GM23338 (cell line): Measurements from ENCODE around the gene SCO2. TPM values are rescaled to one million over a fixed set of nuclear protein-coding genes. Genes with fewer than 3 reads are reported as not detected.
A peak's percentile ranks its signal among the peaks of the same experiment; 100 is the strongest.

ENCODE experiments used
- ATAC-seq: fragments of 200-7000 bp; cut with Tn5 transposase; 3 replicates; pipeline ENCODE4 v1.9.1; 2020
- DNase-seq: peaks from one replicate; pipeline ENCODE4 v3.0.0-alpha.2; 2015; ENCODE audit warnings: low spot score
- H2AFZ ChIP-seq: fragments of 200-600 bp; sonication (generic); 2 replicates; pipeline ENCODE4 v1.8.0; 2016; ENCODE audit warnings: antibody characterized with exemption, mild to moderate bottlenecking, moderate library complexity
- H3F3A ChIP-seq: fragments of 200-600 bp; sonication (generic); replicated peaks from 2 replicates; pipeline ENCODE4 v1.8.0; 2017; ENCODE audit warnings: antibody characterized with exemption, mixed run types, low read depth
- H3K27ac ChIP-seq: fragments of 200-600 bp; sonication (generic); 2 replicates; pipeline ENCODE4 v1.6.1; 2016; ENCODE audit warnings: low read depth
- H3K27me3 ChIP-seq: fragments of 200-600 bp; sonication (generic); 2 replicates; pipeline ENCODE4 v1.8.0; 2016; ENCODE audit warnings: mild to moderate bottlenecking, mixed run types, moderate library complexity; ENCODE audit not compliant: insufficient read depth
- H3K36me3 ChIP-seq: fragments of 200-600 bp; sonication (generic); 2 replicates; pipeline ENCODE4 v1.8.0; 2016; ENCODE audit warnings: mild to moderate bottlenecking; ENCODE audit not compliant: insufficient read depth
- H3K4me1 ChIP-seq: fragments of 200-600 bp; sonication (generic); 2 replicates; pipeline ENCODE4 v1.8.0; 2016; ENCODE audit warnings: mild to moderate bottlenecking, moderate library complexity; ENCODE audit not compliant: insufficient read depth
- H3K4me2 ChIP-seq: fragments of 200-600 bp; sonication (generic); 2 replicates; pipeline ENCODE4 v1.7.1; 2017; ENCODE audit warnings: mixed run types
- H3K4me3 ChIP-seq: fragments of 200-600 bp; sonication (generic); 2 replicates; pipeline ENCODE4 v1.6.1; 2016; ENCODE audit warnings: mixed run types
- H3K79me2 ChIP-seq: fragments of 200-600 bp; sonication (generic); replicated peaks from 2 replicates; pipeline ENCODE4 v1.8.0; 2017; ENCODE audit warnings: mild to moderate bottlenecking; ENCODE audit not compliant: insufficient read depth
- H3K9me2 ChIP-seq: fragments of 200-600 bp; sonication (generic); 2 replicates; pipeline ENCODE4 v1.8.0; 2017; ENCODE audit not compliant: insufficient read depth
- H4K20me1 ChIP-seq: fragments of 200-600 bp; sonication (generic); replicated peaks from 2 replicates; pipeline ENCODE4 v1.8.0; 2017; ENCODE audit warnings: mild to moderate bottlenecking; ENCODE audit not compliant: insufficient read depth
- H3K27ac Mint-ChIP-seq: 2 replicates; pipeline ENCODE4 v1.8.0; 2020; ENCODE audit warnings: inconsistent platforms, mild to moderate bottlenecking, moderate library complexity, mixed read lengths
- H3K27me3 Mint-ChIP-seq: 3 replicates; pipeline ENCODE4 v1.8.0; 2022; ENCODE audit warnings: low read depth, mild to moderate bottlenecking, moderate library complexity, mixed read lengths, inconsistent platforms; ENCODE audit not compliant: insufficient read depth, poor library complexity
- H3K36me3 Mint-ChIP-seq: 3 replicates; pipeline ENCODE4 v1.8.0; 2021; ENCODE audit warnings: low read depth, mild to moderate bottlenecking, inconsistent platforms, moderate library complexity, mixed read lengths
- H3K4me1 Mint-ChIP-seq: 3 replicates; pipeline ENCODE4 v1.8.0; 2020; ENCODE audit warnings: mild to moderate bottlenecking, inconsistent platforms, mixed read lengths
- H3K4me3 Mint-ChIP-seq: 3 replicates; pipeline ENCODE4 v1.8.0; 2021; ENCODE audit warnings: moderate library complexity, mild to moderate bottlenecking, inconsistent platforms, mixed read lengths
- H3K9me3 Mint-ChIP-seq: 3 replicates; pipeline ENCODE4 v1.8.0; 2020; ENCODE audit warnings: moderate library complexity, mild to moderate bottlenecking, inconsistent platforms, mixed read lengths
- CTCF ChIP-seq, 2 experiments: fragments of 200-600 bp in 1 of 2; sonication (generic) in 1 of 2; conservative IDR thresholded peaks; 2 replicates each; pipeline versions ENCODE4 v1.5.1 to v1.6.1; 2016 to 2017; ENCODE audit warnings: antibody characterized with exemption in 2 of 2, low read depth in 2 of 2, mild to moderate bottlenecking in 2 of 2, moderate library complexity in 1 of 2
- ETS1 ChIP-seq: IDR thresholded peaks from 2 replicates; pipeline ENCODE4 v1.6.1; 2016; ENCODE audit warnings: antibody characterized with exemption
- EZH2phosphoT487 ChIP-seq: fragments of 200-600 bp; sonication (generic); IDR thresholded peaks from one replicate; pipeline ENCODE4 v1.8.1; 2018; ENCODE audit warnings: antibody characterized with exemption; ENCODE audit not compliant: unreplicated experiment
- JUNB ChIP-seq: IDR thresholded peaks from one replicate; pipeline ENCODE4 v1.6.1; 2016; ENCODE audit warnings: antibody characterized with exemption; ENCODE audit not compliant: unreplicated experiment
- POLR2AphosphoS5 ChIP-seq: IDR thresholded peaks from 2 replicates; pipeline ENCODE4 v1.6.1; 2016; ENCODE audit warnings: antibody characterized with exemption, low read depth
- STAT1 ChIP-seq: IDR thresholded peaks from one replicate; pipeline ENCODE4 v1.6.1; 2016; ENCODE audit warnings: antibody characterized with exemption; ENCODE audit not compliant: unreplicated experiment
- ZNF331 ChIP-seq: fragments of 250-450 bp; sonication (Bioruptor Pico); IDR thresholded peaks from 2 replicates; pipeline ENCODE4 v1.5.0; 2020; ENCODE audit warnings: low read depth, mild to moderate bottlenecking, moderate library complexity
- ZNF462 ChIP-seq: fragments of 250-450 bp; sonication (Bioruptor Pico); IDR thresholded peaks from 2 replicates; pipeline ENCODE4 v1.5.0; 2020; ENCODE audit warnings: mild to moderate bottlenecking, moderate library complexity
- polyA plus RNA-seq: library from polyadenylated mRNA; unstranded; fragments of >200 nt; fragmentation: Nextera tagmentation; extraction: Ambion mirVana; gene quantifications from 2 replicates; pipeline ENCODE4 v1.2.1, GENCODE V29; 2016
- total RNA-seq: library from RNA; depleted of rRNA; stranded (reverse); fragments of >200 nt; shearing (Covaris generic); gene quantifications from 2 replicates; pipeline ENCODE4 v1.2.3, GENCODE V29; 2014

The SCO2 gene
- total and polyA plus RNA-seq, 2 experiments from 2014 or later: 2.6 to 4.9 TPM

GRCh38 chr22:50503475-50504145, 21.8 kb downstream of the SCO2 start:
- Mint-ChIP-seq H3K36me3 (no peaks in the 10 kb centered on the region; the same call in 2 of the 3 replicates), H3K27ac (no peak overlapping the region), H3K27me3 (peaks cover 13% of the 10 kb centered on the region), H3K9me3 (no peaks in the 10 kb centered on the region), H3K4me3 (no peak overlapping the region), H3K4me1 (peaks cover 2% of the 10 kb centered on the region)
- Histone ChIP-seq H2AFZ (no peak overlapping the region), H3K79me2 (peaks cover 2% of the 10 kb centered on the region), H3K4me3 (no peak overlapping the region), H4K20me1 (peaks cover 2% of the 10 kb centered on the region), H3K4me1 (peaks cover 1% of the 10 kb centered on the region), H3K27me3 (no peaks in the 10 kb centered on the region), H3K4me2 (no peak overlapping the region), H3F3A (0 out of 2 replicates have a peak, but pooled peaks cover 1% of the 10 kb centered on the region), H3K9me2 (no peaks in the 10 kb centered on the region), H3K36me3 (no peaks in the 10 kb centered on the region), H3K27ac (no peak overlapping the region)
- peak; percentile 47 for DNase-seq
- peak; percentile 9 for ATAC-seq
- TF ChIP-seq JUNB (no peak), CTCF (conservative IDR thresholded peaks at IDR 0.05; ENCODE audit: low read depth in 2 of 2) (peak in 1 of 2 experiments; percentile 42; a peak in 2 of 4 replicates)

- Mint-ChIP-seq H3K4me3 (no peak overlapping the region), H3K4me1 (peaks cover 3% of the 10 kb centered on the region; the same call in 2 of the 3 replicates), H3K27ac (no peak overlapping the region), H3K9me3 (no peaks in the 10 kb centered on the region), H3K27me3 (peaks cover 14% of the 10 kb centered on the region), H3K36me3 (no peaks in the 10 kb centered on the region; the same call in 2 of the 3 replicates)
- DNase-seq (no peak), ATAC-seq (no peak)
- Histone ChIP-seq H3F3A (peaks cover 5% of the 10 kb centered on the region; the same call in 1 of the 2 replicates), H3K79me2 (no peaks in the 10 kb centered on the region), H3K4me3 (no peak overlapping the region), H3K4me1 (no peaks in the 10 kb centered on the region), H3K27ac (no peak overlapping the region), H2AFZ (no peak overlapping the region), H3K36me3 (no peaks in the 10 kb centered on the region), H3K27me3 (no peaks in the 10 kb centered on the region), H4K20me1 (no peaks in the 10 kb centered on the region), H3K9me2 (no peaks in the 10 kb centered on the region), H3K4me2 (no peak overlapping the region)
- TF ChIP-seq EZH2phosphoT487: no peak
- no peak for TF ChIP-seq STAT1
- no peak for TF ChIP-seq ETS1
- TF ChIP-seq JUNB: no peak
- no peak for TF ChIP-seq POLR2AphosphoS5
- no peak for TF ChIP-seq ZNF462 (CRISPR knock-in tag)
- TF ChIP-seq ZNF331 (CRISPR knock-in tag): no peak
These were observed 22.5 kb downstream of the SCO2 start for GRCh38 chr22:50502628-50503474.
